Suprapubic skin (tissue), 4 donors: ENCODE results near the gene SUSD4.

Experiments used
- EP300 ChIP-seq: sonication (generic); formaldehyde crosslinking; IDR thresholded peaks from one replicate; pipeline ENCODE4 v1.6.1; 2017; ENCODE audit warnings: antibody characterized with exemption
- POLR2A ChIP-seq, 2 donors: fragments of 450-650 bp; IDR thresholded peaks; one replicate each; pipeline ENCODE4 v1.6.1; 2017; ENCODE audit warnings: antibody characterized with exemption in 2 of 2, mild to moderate bottlenecking in 2 of 2, moderate library complexity in 2 of 2
- POLR2AphosphoS5 ChIP-seq, 3 donors: sonication (generic); formaldehyde crosslinking; IDR thresholded peaks; one replicate each; pipeline ENCODE4 v1.6.1; 2017; ENCODE audit warnings: antibody characterized with exemption in 3 of 3
- TF ChIP-seq, protein P1 (sequence below), 2 donors: fragments of 200-600 bp in 1 of 2; fragments of 450-650 bp in 1 of 2; sonication (generic) in 1 of 2; IDR thresholded peaks; one replicate each; pipeline ENCODE4 v1.5.1; 2016 to 2019; ENCODE audit warnings: antibody characterized with exemption in 2 of 2, mild to moderate bottlenecking in 1 of 2, moderate library complexity in 1 of 2

GRCh38 chr1:223364685-223365382, 858 bp upstream of the SUSD4 start:
- TF ChIP-seq EP300 (no peak), POLR2AphosphoS5 (IDR thresholded peaks at IDR 0.05) (no peak), POLR2A (IDR thresholded peaks at IDR 0.05) (no peak)
- TF ChIP-seq, protein P1, sequence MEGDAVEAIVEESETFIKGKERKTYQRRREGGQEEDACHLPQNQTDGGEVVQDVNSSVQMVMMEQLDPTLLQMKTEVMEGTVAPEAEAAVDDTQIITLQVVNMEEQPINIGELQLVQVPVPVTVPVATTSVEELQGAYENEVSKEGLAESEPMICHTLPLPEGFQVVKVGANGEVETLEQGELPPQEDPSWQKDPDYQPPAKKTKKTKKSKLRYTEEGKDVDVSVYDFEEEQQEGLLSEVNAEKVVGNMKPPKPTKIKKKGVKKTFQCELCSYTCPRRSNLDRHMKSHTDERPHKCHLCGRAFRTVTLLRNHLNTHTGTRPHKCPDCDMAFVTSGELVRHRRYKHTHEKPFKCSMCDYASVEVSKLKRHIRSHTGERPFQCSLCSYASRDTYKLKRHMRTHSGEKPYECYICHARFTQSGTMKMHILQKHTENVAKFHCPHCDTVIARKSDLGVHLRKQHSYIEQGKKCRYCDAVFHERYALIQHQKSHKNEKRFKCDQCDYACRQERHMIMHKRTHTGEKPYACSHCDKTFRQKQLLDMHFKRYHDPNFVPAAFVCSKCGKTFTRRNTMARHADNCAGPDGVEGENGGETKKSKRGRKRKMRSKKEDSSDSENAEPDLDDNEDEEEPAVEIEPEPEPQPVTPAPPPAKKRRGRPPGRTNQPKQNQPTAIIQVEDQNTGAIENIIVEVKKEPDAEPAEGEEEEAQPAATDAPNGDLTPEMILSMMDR (IDR thresholded peaks at IDR 0.05), result no peak
